ENCODE data around the gene DARS2. TPM values are rescaled to one million over a fixed set of nuclear protein-coding genes. Genes with fewer than 3 reads are reported as not detected.

Gene DARS2
- polyA plus RNA-seq, 1 donor = 23.6 TPM

Other genes starting within 250 kb of the DARS2 start
- gene SLC9C2, start 221.6 kb upstream of the DARS2 start, polyA plus RNA-seq = 0.06 TPM
- not detected for gene TEX50, start 189.3 kb upstream of the DARS2 start, polyA plus RNA-seq
- gene ANKRD45, start 154.8 kb upstream of the DARS2 start, polyA plus RNA-seq = 0.34 TPM
- 18.8 TPM for gene KLHL20, start 109.7 kb upstream of the DARS2 start, polyA plus RNA-seq
- gene CENPL, start 210 bp downstream of the DARS2 start, polyA plus RNA-seq = 7.0 TPM
- gene GAS5, start 43.3 kb downstream of the DARS2 start, polyA plus RNA-seq = 835 TPM
- 4.1 TPM for gene ZBTB37, start 43.7 kb downstream of the DARS2 start, polyA plus RNA-seq
- gene SERPINC1, start 92.7 kb downstream of the DARS2 start, polyA plus RNA-seq = 0.54 TPM
- gene RC3H1, start 197.7 kb downstream of the DARS2 start, polyA plus RNA-seq = 12.8 TPM

All from large intestine (tissue), 1 donor.